GM19463 (cell line): ENCODE results near the gene NPM3.

Experiments used
- ATAC-seq: cut with Tn5 transposase; IDR thresholded peaks from one replicate; pipeline ENCODE4 v1.9.1; 2021; ENCODE audit warnings: mild to moderate bottlenecking, moderate library complexity; ENCODE audit not compliant: unreplicated experiment

The NPM3 gene

GRCh38 chr10:101775273-101776160, 7.7 kb downstream of the NPM3 start, which contains the start of gene FGF8:
FGF8 (minus strand) TSS chr10:101776114; CDS start chr10:101775900, 214 bp downstream.
- ATAC-seq, result no peak

GRCh38 chr10:101774589-101775272, 8.5 kb downstream of the NPM3 start:
- ATAC-seq, result no peak

- no peak for ATAC-seq
Observed at GRCh38 chr10:101773923-101774588, 9.2 kb downstream of the NPM3 start.

- no peak for ATAC-seq
Observed at GRCh38 chr10:101772895-101773761, 10.1 kb downstream of the NPM3 start.

GRCh38 chr10:101772017-101772894, 11.0 kb downstream of the NPM3 start:
- no peak for ATAC-seq

GRCh38 chr10:101771380-101771779, 11.9 kb downstream of the NPM3 start:
- ATAC-seq, result no peak

- ATAC-seq, result no peak
Observed at GRCh38 chr10:101770331-101771215, 12.7 kb downstream of the NPM3 start.

- ATAC-seq, result no peak
Observed at GRCh38 chr10:101769541-101770180, 13.6 kb downstream of the NPM3 start.

GRCh38 chr10:101768791-101769170, 14.5 kb downstream of the NPM3 start:
- ATAC-seq, result no peak

- ATAC-seq, result no peak
Observed at GRCh38 chr10:101767966-101768790, 15.1 kb downstream of the NPM3 start.

GRCh38 chr10:101767600-101767945, 15.7 kb downstream of the NPM3 start:
- ATAC-seq, result no peak

- no peak for ATAC-seq
Observed at GRCh38 chr10:101766753-101767599, 16.3 kb downstream of the NPM3 start.

GRCh38 chr10:101766306-101766705, 16.9 kb downstream of the NPM3 start:
- no peak for ATAC-seq

- no peak for ATAC-seq
Observed at GRCh38 chr10:101763141-101763846, 20.0 kb downstream of the NPM3 start.

GRCh38 chr10:101762736-101763135, 20.5 kb downstream of the NPM3 start:
- no peak for ATAC-seq

GRCh38 chr10:101761226-101761625, 22.0 kb downstream of the NPM3 start:
- no peak for ATAC-seq
